Measurements from ENCODE around the gene PHF2.

Gene PHF2

GRCh38 chr9:93576258-93577077, at the start of gene PHF2:
Gene PHF2 (plus strand): TSS chr9:93576584. CDS start chr9:93576774, 190 bp downstream.
- DNase-seq = peak; percentile 11

GRCh38 chr9:93531374-93531773, 45.0 kb upstream of the PHF2 start:
- no peak for DNase-seq

DNA sequence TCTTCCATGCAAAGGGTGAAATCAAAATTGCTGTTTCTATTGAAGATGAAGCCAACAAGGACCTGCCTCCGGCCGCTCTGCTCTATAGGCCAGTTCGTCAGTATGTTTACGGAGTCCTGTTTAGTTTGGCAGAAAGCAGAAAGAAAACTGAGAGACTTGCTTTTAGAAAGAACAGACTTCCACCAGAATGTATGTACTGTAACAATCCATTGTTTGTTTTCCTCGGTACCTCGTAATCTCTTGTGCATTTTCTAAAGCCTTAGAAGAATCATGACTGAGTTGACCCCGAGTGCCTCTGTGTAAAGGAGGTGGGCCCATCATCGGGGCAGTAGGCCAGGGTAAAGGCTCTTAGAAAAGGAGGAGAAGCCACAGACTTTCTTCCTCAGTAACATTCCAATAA, 44.2 kb upstream of the PHF2 start:
- no peak for DNase-seq

DNA sequence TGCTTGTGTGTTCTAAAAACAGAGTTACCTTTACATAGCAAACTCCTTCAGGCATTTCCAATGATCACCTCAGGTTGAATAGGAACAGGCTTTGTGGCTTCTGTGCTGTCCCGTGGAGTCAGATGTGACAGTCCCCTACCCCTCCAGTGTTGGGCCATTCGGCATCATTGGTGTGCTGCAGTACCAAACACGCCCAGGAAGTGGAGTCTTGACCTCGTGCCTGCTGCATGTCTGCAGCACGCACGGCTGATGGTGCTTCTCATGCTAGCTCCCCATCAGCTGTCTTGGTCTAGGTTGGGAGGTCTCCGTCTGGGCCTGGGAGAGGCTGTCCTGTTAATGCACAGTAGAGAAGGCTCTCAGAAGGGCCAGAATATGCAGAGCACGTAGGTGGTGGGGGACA, 42.5 kb upstream of the PHF2 start:
- no peak for DNase-seq

DNA sequence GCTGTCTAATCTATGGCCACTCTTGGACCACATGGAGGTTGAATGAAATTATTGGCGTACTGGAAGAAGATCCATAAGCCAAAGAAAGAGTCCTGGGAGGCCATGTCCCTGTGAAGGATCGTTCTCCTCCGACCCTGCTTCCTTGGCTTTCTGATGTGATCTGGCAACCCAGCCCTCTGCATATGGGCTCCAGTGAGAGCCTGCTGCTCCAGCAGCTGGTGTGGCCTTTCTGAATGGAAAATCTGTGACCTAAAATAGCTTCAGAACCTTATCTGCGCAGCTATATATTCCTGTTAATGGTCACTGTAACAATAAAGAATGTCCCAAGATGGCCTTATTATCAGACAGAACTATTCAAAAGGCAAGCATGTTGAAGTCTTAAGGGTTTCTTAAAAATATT, 40.2 kb upstream of the PHF2 start:
- no peak for DNase-seq

DNA sequence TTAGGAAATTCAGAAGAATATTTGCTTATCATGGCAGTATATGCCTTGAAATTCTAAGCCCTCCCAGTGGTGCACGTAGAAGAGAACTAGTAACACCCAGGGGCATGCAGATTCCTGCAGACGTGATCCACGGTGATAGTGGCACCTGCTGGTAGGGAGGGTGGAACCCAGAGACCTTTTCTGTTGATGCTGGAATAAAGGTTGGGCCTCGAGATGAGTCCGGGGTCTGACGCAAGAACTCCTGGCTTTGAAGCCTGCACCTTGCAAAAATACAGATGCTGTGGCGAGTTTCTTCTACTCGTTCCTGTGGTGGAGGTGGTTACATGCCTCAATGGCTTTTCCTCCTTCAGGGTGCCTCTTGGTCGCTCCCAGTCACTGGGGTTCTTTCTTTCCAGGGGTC, 39.5 kb upstream of the PHF2 start:
- no peak for DNase-seq

- DNase-seq = no peak
These were observed 36.1 kb upstream of the PHF2 start for GRCh38 chr9:93540305-93540704.

GRCh38 chr9:93541005-93541404, 35.4 kb upstream of the PHF2 start:
- DNase-seq = no peak

DNA sequence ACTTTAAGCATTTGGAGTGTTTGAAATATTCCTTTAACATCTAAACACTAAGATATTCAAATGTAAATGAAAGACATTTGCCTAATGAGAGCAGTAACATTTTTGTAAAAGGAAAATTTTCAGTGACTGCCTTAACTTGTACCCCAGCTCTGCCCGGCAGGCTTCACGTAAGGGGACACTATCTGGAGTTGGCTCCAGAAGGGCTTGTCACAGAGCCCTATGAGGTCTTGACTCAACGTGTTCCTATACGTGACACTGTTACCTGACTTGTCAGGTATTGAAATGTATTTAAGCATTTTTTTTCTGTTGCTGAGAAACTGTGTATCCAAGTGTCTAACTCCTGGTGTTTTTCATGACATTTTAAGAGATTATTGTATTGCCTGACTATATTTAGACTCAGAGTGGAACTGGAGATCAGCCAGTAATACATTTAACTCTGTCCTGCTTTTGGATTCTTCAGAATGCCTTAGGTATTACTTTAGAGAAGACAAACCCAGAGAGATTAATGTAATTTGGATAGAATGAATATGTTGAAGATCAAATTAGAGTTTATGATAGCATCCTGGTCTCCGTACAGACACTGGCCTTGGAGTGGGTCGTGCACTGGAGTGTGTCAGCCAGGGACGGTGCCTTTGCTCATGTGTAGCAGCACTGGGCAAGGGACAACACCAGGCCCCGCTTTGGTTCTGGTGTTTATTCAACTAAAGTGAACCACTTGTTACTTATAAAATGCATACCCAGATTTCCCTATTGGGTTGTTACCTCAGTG, 34.6 kb upstream of the PHF2 start:
- DNase-seq = no peak

DNA sequence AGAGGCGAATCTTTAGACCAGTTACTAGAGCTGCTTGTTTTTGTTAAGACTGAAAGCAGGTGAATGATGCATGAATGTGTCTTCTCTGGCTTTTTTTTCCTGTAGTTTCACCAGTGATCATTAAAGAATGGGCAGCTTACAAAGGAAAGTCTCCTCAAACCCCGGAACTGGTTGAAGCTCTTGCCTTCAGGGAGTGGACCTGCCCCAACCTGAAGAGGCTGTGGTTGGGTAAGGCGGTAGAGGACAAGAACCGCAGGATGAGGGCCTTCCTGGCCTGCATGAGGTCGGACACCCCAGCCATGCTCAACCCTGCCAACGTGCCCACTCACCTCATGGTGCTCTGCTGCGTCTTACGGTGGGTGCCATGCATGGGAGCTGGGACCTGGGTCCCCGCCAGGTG, 33.3 kb upstream of the PHF2 start:
- DNase-seq = no peak

DNA sequence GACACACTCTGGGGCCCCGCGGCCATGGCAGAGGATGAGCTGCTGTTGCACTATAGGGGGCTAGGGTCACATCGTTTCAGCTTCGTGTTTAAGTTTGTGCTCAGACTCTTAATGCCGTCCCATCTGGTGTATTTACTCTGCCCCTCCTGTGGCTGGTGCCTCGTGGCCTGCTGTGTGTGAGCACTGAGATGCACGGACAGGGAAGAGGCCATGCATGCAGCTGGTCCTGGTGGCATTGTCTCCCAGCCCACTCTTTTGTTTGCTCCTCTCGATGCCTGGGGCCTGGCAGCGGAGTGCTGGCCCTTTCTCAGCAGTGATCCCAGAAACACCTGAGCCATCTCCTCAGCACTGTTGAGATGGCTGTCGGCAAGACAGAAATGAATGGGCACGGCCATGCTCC, 30.0 kb upstream of the PHF2 start:
- no peak for DNase-seq

GRCh38 chr9:93549611-93550010, 26.8 kb upstream of the PHF2 start:
- no peak for DNase-seq

GRCh38 chr9:93552923-93553322, 23.5 kb upstream of the PHF2 start:
- no peak for DNase-seq

- DNase-seq = no peak
These were observed 21.0 kb upstream of the PHF2 start for GRCh38 chr9:93555370-93555769.

DNA sequence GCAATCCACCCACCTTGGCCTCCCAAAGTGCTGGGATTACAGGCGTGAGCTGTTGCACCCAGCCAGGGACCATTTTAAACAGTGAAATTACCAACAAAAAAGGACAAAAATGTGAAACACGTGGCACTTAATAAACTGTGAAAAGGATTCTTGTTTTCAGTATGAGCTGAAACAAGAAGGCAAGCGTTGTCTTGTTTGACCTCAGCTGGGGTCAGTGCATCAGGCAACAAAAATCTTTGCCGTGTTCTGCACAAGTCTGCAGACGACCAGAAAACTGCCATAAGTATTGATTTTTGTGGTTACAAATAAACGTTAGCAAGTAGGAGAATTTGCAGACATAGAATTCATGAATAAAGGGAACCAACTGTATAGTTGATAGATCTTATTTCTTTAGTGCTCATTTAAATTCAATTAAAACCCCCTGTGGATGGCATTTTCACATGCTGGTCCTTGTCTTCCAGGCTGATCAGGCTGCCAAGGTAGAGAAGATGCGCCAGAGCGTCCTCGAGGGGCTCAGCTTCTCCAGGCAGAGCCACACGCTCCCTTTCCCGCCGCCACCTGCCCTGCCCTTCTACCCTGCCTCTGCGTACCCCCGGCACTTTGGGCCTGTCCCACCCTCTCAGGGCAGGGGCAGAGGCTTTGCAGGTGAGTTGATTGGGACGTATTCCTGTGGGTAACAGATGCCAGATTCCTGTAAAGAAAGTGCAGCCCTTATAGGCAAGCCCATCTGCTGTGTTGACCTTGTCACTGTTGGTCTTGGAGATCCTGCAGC, 18.8 kb upstream of the PHF2 start:
- no peak for DNase-seq

GRCh38 chr9:93558503-93558902, 17.9 kb upstream of the PHF2 start:
- DNase-seq = no peak

- no peak for DNase-seq
These were observed 15.4 kb upstream of the PHF2 start for GRCh38 chr9:93560991-93561390.

- no peak for DNase-seq
These were observed 14.2 kb upstream of the PHF2 start for GRCh38 chr9:93562157-93562556.

DNA sequence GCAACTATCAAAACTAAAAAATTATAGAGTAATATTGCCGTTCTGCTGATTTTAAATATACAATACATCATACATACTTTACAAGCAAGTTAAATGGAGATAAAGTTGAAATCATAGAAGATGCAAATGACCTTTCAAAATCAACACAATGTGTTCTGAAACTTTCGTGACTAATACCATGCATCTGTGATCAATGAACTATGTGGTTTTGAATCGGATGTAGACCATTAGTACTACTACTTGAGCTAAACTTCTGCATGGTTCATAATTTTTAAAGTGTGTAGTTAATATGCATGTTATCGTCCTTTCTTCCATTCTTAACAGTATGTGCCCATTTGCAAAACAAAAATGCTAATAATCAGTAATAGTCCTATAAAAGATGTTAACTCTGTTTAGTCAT, 11.3 kb upstream of the PHF2 start:
- no peak for DNase-seq

- DNase-seq = peak; percentile 99
These were observed 9.7 kb upstream of the PHF2 start for GRCh38 chr9:93566408-93567270.

- DNase-seq = no peak
These were observed 9.0 kb upstream of the PHF2 start for GRCh38 chr9:93567271-93567959.

DNA sequence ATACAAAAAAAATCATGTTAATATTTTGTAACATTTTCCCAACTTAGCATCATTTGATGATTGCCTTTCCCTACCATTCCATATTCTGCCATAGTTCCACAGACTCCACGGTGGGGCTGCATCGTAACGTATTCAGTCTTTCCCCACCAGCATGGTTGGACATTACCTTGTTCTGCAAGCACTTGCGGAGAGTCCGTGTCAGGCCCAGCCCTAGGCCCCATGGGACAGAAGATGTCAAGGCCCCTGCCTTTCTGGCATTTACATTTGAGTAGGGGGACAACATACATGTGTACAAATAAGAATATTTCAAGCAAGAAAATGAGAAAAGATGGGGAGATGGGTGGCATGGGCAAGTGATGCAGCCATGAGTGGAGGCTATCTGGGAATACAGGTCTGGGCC, 8.2 kb upstream of the PHF2 start:
- DNase-seq = no peak

Measured in activated T-cell treated with anti-CD3 and anti-CD28 coated beads for 4 hours (primary cell).